ENCODE measurements around the gene P2RX4.
"Not testable (repeated sequence)": the region's sequence is repeated elsewhere in the genome, so short reads cannot be mapped to it uniquely, and the experiment has no call there.

P2RX4 gene

GRCh38 chr12:121240484-121241101 is 30.7 kb downstream of the P2RX4 start:
- in situ Hi-C loops (cut with HindIII; ENCODE audit: low sequenced_read_pairs), result no loop called here

- in situ Hi-C loops (cut with HindIII; ENCODE audit: low sequenced_read_pairs), result no loop called here
These were observed 31.4 kb downstream of the P2RX4 start for GRCh38 chr12:121241156-121241970.

GRCh38 chr12:121245031-121245430 is 35.1 kb downstream of the P2RX4 start:
- in situ Hi-C loops (cut with HindIII; ENCODE audit: low sequenced_read_pairs), result no loop called here

- in situ Hi-C loops (cut with HindIII; ENCODE audit: low sequenced_read_pairs), result no loop called here
These were observed 36.0 kb downstream of the P2RX4 start for GRCh38 chr12:121245951-121246350.

- in situ Hi-C loops (cut with HindIII; ENCODE audit: low sequenced_read_pairs), result no loop called here
These were observed 37.1 kb downstream of the P2RX4 start for GRCh38 chr12:121246893-121247557.

- in situ Hi-C loops (cut with HindIII; ENCODE audit: low sequenced_read_pairs), result no loop called here
These were observed 38.7 kb downstream of the P2RX4 start for GRCh38 chr12:121248622-121249021.

- in situ Hi-C loops (cut with HindIII; ENCODE audit: low sequenced_read_pairs), result no loop called here
These were observed 40.4 kb downstream of the P2RX4 start for GRCh38 chr12:121250359-121250758.

GRCh38 chr12:121251838-121252237 is 41.9 kb downstream of the P2RX4 start:
- in situ Hi-C loops (cut with HindIII; ENCODE audit: low sequenced_read_pairs), result no loop called here

GRCh38 chr12:121252712-121253345 is 42.9 kb downstream of the P2RX4 start:
- in situ Hi-C loops (cut with HindIII; ENCODE audit: low sequenced_read_pairs), result no loop called here

GRCh38 chr12:121253638-121254335 is 43.9 kb downstream of the P2RX4 start:
- in situ Hi-C loops (cut with HindIII; ENCODE audit: low sequenced_read_pairs), result no loop called here

- in situ Hi-C loops (cut with HindIII; ENCODE audit: low sequenced_read_pairs), result no loop called here
These were observed 45.5 kb downstream of the P2RX4 start for GRCh38 chr12:121255433-121255832.

GRCh38 chr12:121257704-121258449 is 47.9 kb downstream of the P2RX4 start:
- in situ Hi-C loops (cut with HindIII; ENCODE audit: low sequenced_read_pairs), result not testable (repeated sequence)

- in situ Hi-C loops (cut with HindIII; ENCODE audit: low sequenced_read_pairs), result no loop called here
These were observed 49.1 kb downstream of the P2RX4 start for GRCh38 chr12:121259074-121259473.

GRCh38 chr12:121260091-121260490 is 50.2 kb downstream of the P2RX4 start:
- in situ Hi-C loops (cut with HindIII; ENCODE audit: low sequenced_read_pairs), result no loop called here

- in situ Hi-C loops (cut with HindIII; ENCODE audit: low sequenced_read_pairs), result no loop called here
These were observed 51.5 kb downstream of the P2RX4 start for GRCh38 chr12:121261398-121261797.

GRCh38 chr12:121263206-121263935 is 53.4 kb downstream of the P2RX4 start:
- in situ Hi-C loops (cut with HindIII; ENCODE audit: low sequenced_read_pairs), result no loop called here

- in situ Hi-C loops (cut with HindIII; ENCODE audit: low sequenced_read_pairs), result no loop called here
These were observed 54.2 kb downstream of the P2RX4 start for GRCh38 chr12:121264135-121264534.

- in situ Hi-C loops (cut with HindIII; ENCODE audit: low sequenced_read_pairs), result no loop called here
These were observed 55.1 kb downstream of the P2RX4 start for GRCh38 chr12:121264951-121265515.

GRCh38 chr12:121267822-121268221 is 57.9 kb downstream of the P2RX4 start:
- in situ Hi-C loops (cut with HindIII; ENCODE audit: low sequenced_read_pairs), result no loop called here

Data from DLD1 (cell line).